Measurements from ENCODE around the gene EMC6.

DNA sequence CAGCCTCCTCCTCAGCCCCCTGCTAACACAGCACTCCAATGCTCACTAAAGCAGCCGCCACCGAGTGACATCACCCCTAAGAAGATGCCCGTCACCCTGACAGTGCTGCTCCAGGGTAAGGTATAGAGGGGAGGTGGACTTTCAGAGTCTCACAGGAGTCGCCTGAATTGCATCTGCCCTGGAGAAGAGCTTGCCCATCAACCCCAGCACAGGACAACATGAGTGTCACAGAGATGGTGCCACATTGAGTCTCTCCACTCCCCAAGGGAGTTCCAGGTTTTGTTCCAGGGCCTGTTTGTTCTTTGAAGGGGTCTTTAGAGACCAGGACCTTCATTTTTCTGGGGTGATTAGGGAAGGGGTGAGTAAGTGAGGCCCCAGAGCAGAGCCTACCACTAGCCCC is 29.5 kb downstream of the EMC6 start:
- TF ChIP-seq CTCF (IDR thresholded peaks at IDR 0.05) (no peak), POLR2A (IDR thresholded peaks at IDR 0.05) (no peak), POLR2AphosphoS5 (IDR thresholded peaks at IDR 0.05) (no peak)

Data from gastroesophageal sphincter (tissue), 3 donors.